Measurements from ENCODE around the gene GSTA2.

The GSTA2 gene

GRCh38 chr6:52712136-52712535 is 51.1 kb downstream of the GSTA2 start:
- no peak for TF ChIP-seq ZNF292 (tag by site-specific recombination; IDR thresholded peaks at IDR 0.05; ENCODE audit: borderline replicate concordance, low read depth)
- no peak for TF ChIP-seq ZNF146 (tag by site-specific recombination; IDR thresholded peaks at IDR 0.05)
- TF ChIP-seq ZNF768 (tag by site-specific recombination; IDR thresholded peaks at IDR 0.05), result no peak
- TF ChIP-seq ZFP41 (tag by site-specific recombination; IDR thresholded peaks at IDR 0.05; ENCODE audit: borderline replicate concordance), result no peak
- no peak for TF ChIP-seq HOXA7 (CRISPR knock-in tag; IDR thresholded peaks at IDR 0.05; ENCODE audit: borderline replicate concordance)
- TF ChIP-seq ZNF391 (tag by site-specific recombination; IDR thresholded peaks at IDR 0.05; ENCODE audit: borderline replicate concordance, low read depth), result no peak
- TF ChIP-seq ZNF19 (tag by site-specific recombination; IDR thresholded peaks at IDR 0.05; ENCODE audit: low read depth), result no peak
- no peak for TF ChIP-seq ZNF639 (tag by site-specific recombination; IDR thresholded peaks at IDR 0.05)
- no peak for TF ChIP-seq ZNF114 (tag by site-specific recombination; IDR thresholded peaks at IDR 0.05)
- Histone ChIP-seq H3K27ac (ENCODE audit: extremely low read depth, low read depth, low read length) (no peak overlapping the region), H3K9me3 (ENCODE audit: control insufficient read depth, insufficient read depth, low read depth, low read length) (no peaks in the 10 kb centered on the region), H3K36me3 (ENCODE audit: control insufficient read depth in 2 of 2, insufficient read depth in 1 of 2, low read length in 2 of 2) (no peaks in the 10 kb centered on the region), H3K4me3 (ENCODE audit: low read depth, low read length) (no peak overlapping the region), H3K4me1 (ENCODE audit: control insufficient read depth, insufficient read depth, low read length) (no peaks in the 10 kb centered on the region)
- ChIA-PET CTCF (interaction anchor here (0.9 kb wide), 1 partner anchor 13 kb away, joined by 5 read pairs; no protein-coding TSS in a partner anchor), POLR2A (no interaction called here)

GRCh38 chr6:52707963-52708680 is 55.2 kb downstream of the GSTA2 start:
- ChIA-PET CTCF (interaction anchor here (0.7 kb wide), 1 partner anchor 1489 kb away, joined by 3 read pairs; no protein-coding TSS in a partner anchor), POLR2A (interaction anchor here (0.6 kb wide), 1 partner anchor 152 kb away, joined by 3 read pairs; no protein-coding TSS in a partner anchor)
- Histone ChIP-seq H3K27ac (ENCODE audit: extremely low read depth, low read depth, low read length) (no peak overlapping the region), H3K36me3 (ENCODE audit: control insufficient read depth in 2 of 2, insufficient read depth in 1 of 2, low read length in 2 of 2) (no peaks in the 10 kb centered on the region), H3K4me1 (ENCODE audit: control insufficient read depth, insufficient read depth, low read length) (no peaks in the 10 kb centered on the region), H3K9me3 (ENCODE audit: control insufficient read depth, insufficient read depth, low read depth, low read length) (no peaks in the 10 kb centered on the region), H3K4me3 (ENCODE audit: low read depth, low read length) (no peak overlapping the region)
- TF ChIP-seq SETDB1 (IDR thresholded peaks at IDR 0.05; ENCODE audit: insufficient read length, low read length) (peak; percentile 92), KLF10 (tag by site-specific recombination; IDR thresholded peaks at IDR 0.05) (no peak), YY1 (tag by site-specific recombination; IDR thresholded peaks at IDR 0.05) (no peak)

- H3K4me1 ChIP-seq (ENCODE audit: control insufficient read depth, insufficient read depth, low read length), result no peaks in the 10 kb centered on the region
- H3K36me3 ChIP-seq (ENCODE audit: control insufficient read depth in 2 of 2, insufficient read depth in 1 of 2, low read length in 2 of 2), result no peaks in the 10 kb centered on the region
- H3K4me3 ChIP-seq (ENCODE audit: low read depth, low read length), result no peak overlapping the region
- no peaks in the 10 kb centered on the region for H3K9me3 ChIP-seq (ENCODE audit: control insufficient read depth, insufficient read depth, low read depth, low read length)
- CTCF ChIA-PET, result interaction anchor here (0.6 to 2.2 kb wide), 5 partner anchors 8 to 303 kb away, joined by 3 to 16 read pairs (median 4); no protein-coding TSS in a partner anchor
- POLR2A ChIA-PET, result no interaction called here
- H3K27ac ChIP-seq (ENCODE audit: extremely low read depth, low read depth, low read length), result no peak overlapping the region
- TF ChIP-seq ZNF488 (tag by site-specific recombination; IDR thresholded peaks at IDR 0.05) (no peak), ZNF148 (tag by site-specific recombination; IDR thresholded peaks at IDR 0.05; ENCODE audit: borderline replicate concordance) (no peak), ZNF354C (tag by site-specific recombination; IDR thresholded peaks at IDR 0.05; ENCODE audit: borderline replicate concordance, low read depth) (no peak), INSM2 (tag by site-specific recombination; IDR thresholded peaks at IDR 0.05) (no peak), ZNF18 (tag by site-specific recombination; IDR thresholded peaks at IDR 0.05) (no peak), REST (tag by site-specific recombination; IDR thresholded peaks at IDR 0.05) (no peak)
Observed at GRCh38 chr6:52706001-52706400, 57.3 kb downstream of the GSTA2 start.
